Fibroblast of pulmonary artery (primary cell): Measurements from ENCODE around the gene DDX28.
A peak's percentile ranks its signal among the peaks of the same experiment; 100 is the strongest.
"Not testable (repeated sequence)": the region's sequence is repeated elsewhere in the genome, so short reads cannot be mapped to it uniquely, and the experiment has no call there.

ENCODE experiments used
- DNase-seq: peaks from one replicate; pipeline ENCODE4 v3.0.0-alpha.2; 2010; ENCODE audit warnings: low read depth
- H3K4me3 ChIP-seq: replicated peaks from 2 replicates; pipeline ENCODE4 v1.5.1; 2011; ENCODE audit warnings: low read depth, mild to moderate bottlenecking, control low read depth, low read length, moderate library complexity
- CTCF ChIP-seq: IDR thresholded peaks from 2 replicates; pipeline ENCODE4 v1.5.1; 2011; ENCODE audit warnings: mild to moderate bottlenecking, control low read depth, low read length, inconsistent platforms; ENCODE audit errors: missing control alignments

DDX28 gene

GRCh38 chr16:68037841-68038597, 15.0 kb upstream of the DDX28 start:
- no peak overlapping the region for H3K4me3 ChIP-seq
- DNase-seq, result no peak
- no peak for TF ChIP-seq CTCF

DNA sequence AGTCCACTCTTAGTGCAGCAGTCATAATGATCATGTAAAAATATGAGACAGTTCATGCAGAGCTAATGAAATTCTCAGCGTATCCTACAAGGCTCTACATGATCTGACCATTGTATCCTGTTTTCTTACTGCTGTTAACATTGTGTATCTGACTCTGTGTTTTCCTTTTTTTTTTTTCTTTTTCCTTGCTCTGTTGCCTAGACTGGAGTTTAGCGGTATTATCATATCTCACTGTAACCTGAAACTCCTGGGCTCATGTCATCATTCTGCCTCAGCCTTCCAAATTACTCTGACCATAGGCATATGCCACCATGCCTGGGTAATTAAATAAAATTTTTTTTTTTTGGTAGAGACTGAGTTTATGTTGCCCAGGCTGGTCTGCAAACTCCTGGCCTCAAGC, 12.2 kb upstream of the DDX28 start:
- DNase-seq, result no peak
- no peak for TF ChIP-seq CTCF
- no peak overlapping the region for H3K4me3 ChIP-seq

- no peak overlapping the region for H3K4me3 ChIP-seq
- no peak for TF ChIP-seq CTCF
- no peak for DNase-seq
These were observed 10.1 kb upstream of the DDX28 start for GRCh38 chr16:68033101-68033500.

GRCh38 chr16:68031951-68032350, 8.9 kb upstream of the DDX28 start:
- no peak for TF ChIP-seq CTCF
- H3K4me3 ChIP-seq, result no peak overlapping the region
- DNase-seq, result no peak

DNA sequence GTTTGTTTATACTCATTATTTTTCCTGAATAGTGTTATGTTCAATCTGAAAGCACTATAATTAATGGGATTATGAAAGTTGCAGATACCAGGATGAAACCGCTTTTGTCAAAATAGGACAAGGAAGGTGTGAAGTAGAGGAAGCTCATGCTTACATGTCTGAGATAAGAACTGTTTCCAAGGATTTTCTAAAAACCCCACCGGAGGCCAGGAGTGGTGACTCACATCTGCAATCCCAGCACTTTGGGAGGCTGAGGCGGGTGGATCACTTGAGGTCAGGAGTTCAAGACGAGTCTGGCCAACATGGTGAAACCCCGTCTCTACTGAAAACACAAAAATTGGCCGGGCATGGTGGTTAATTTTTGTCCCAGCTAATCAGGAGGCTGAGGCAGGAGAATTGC, 7.1 kb upstream of the DDX28 start:
- not testable (repeated sequence) for H3K4me3 ChIP-seq
- peak; percentile 53 for DNase-seq

- H3K4me3 ChIP-seq, result no peak overlapping the region
- no peak for DNase-seq
- TF ChIP-seq CTCF, result no peak
These were observed 6.0 kb upstream of the DDX28 start for GRCh38 chr16:68028996-68029395.

DNA sequence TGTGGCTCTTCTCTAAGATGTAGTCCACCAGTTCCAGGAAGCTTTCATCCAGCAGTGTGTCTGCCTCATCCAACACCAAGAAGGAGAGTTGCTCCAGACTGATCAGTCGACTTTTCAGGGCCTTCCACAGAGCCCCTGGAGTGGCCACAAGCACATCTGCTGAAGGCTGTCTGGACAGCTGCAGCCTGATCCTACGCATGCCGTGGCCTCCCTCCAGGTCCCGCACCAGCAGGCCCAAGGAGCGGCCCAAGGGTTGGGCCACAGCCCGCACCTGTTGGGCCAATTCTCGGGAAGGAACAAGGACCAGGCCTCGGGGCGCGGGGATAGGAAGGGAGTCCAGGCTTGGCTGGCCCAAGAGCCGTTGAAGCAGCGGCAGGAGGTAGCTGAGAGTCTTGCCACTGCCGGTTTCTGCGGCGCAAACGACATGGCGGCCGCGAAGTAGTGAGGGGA, 729 bp downstream of the DDX28 start:
- H3K4me3 ChIP-seq, result peak overlapping the region; percentile 97
- no peak for DNase-seq
- no peak for TF ChIP-seq CTCF
